ENCODE results near the gene FABP1.

The FABP1 gene

GRCh38 chr2:88078643-88079172 lies 49.2 kb downstream of the FABP1 start:
- DNase-seq (ENCODE audit: low read depth): no peak

- DNase-seq (ENCODE audit: low read depth): no peak
Observed at GRCh38 chr2:88077080-88077479, 50.8 kb downstream of the FABP1 start.

GRCh38 chr2:88074854-88075292 lies 53.0 kb downstream of the FABP1 start:
- DNase-seq (ENCODE audit: low read depth): no peak

GRCh38 chr2:88074150-88074549 lies 53.7 kb downstream of the FABP1 start:
- DNase-seq (ENCODE audit: low read depth): no peak

Data from stimulated activated CD4-positive, alpha-beta T cell treated with anti-CD3 and anti-CD28 coated beads, Interleukin-2, amount 100 ng/mL, for 4 hours (primary cell).